Skin epidermis (tissue), 12 donors: ENCODE measurements around the gene REXO1.

Experiments used
- H3K27ac ChIP-seq, 21 experiments: fragments of 200-600 bp; sonication (generic) in 11 of 21; one replicate each; pipeline ENCODE4 v1.5.0; 2020; ENCODE audit warnings: mild to moderate bottlenecking in 3 of 21, inconsistent platforms in 2 of 21, moderate library complexity in 2 of 21
- H3K4me3 ChIP-seq, 7 experiments: fragments of 200-600 bp; sonication (generic) in 2 of 7; one replicate each; pipeline ENCODE4 v1.5.0; 2020; ENCODE audit warnings: inconsistent platforms in 2 of 7, mild to moderate bottlenecking in 2 of 7, moderate library complexity in 1 of 7

Gene REXO1

DNA sequence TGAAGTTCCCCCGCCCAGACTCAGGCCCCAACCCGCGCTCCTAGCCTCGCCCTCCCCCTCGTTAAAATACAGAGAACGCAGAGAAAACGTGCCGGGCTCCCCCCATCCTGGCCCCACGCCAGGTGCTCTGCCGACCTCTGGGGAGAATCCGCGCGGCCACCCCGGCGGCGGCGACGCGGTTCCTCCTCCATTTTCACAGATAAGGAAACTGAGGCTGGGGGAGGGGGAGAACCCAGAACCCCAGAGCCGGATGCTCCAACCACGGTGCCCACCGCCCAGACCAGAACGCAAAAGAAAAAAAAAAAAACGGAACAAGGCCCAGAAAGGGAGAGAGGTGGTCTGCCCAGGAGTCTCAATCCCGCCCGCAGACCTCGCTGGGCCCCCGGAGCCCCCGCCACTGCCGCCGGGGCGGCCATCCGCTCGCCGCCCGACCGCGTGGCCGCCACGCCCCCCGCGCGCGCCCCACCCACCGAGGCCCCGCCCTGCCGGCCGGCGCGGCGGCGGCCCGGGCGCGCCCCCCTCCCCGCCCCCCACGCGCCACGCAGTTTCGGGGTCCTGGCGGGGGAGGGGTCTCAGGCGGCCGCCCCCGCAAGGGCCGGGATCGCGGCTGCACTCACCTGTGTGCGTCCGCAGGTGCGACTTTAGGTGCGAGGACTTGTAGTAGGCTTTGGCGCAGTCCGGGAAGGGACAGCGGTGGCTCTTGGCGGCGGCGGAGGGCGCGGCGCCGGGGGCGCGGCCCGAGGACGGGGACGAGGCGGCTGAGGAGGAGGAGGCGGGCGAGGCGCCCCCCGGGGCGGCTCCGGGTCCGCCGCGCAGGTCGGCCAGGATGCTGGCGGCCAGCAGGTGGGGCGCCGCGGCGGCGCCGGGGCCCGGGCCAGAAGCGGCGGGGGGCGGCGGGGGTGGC, 14.4 kb upstream of the REXO1 start:
- Histone ChIP-seq H3K27ac (peak overlapping the region; percentile 37 to 99 (median 77)), H3K4me3 (peak overlapping the region; percentile 59 to 85 (median 72))

- H3K27ac ChIP-seq: peak overlapping the region in 20 of 21 experiments; percentile 13 to 99 (median 76)
- H3K4me3 ChIP-seq: peak overlapping the region; percentile 59 to 85 (median 72)
Measured at GRCh38 chr19:1862068-1862423, 13.8 kb upstream of the REXO1 start.

GRCh38 chr19:1861599-1862031, 13.3 kb upstream of the REXO1 start:
- H3K27ac ChIP-seq: peak overlapping the region in 17 of 21 experiments; percentile 18 to 99 (median 86)
- H3K4me3 ChIP-seq: peak overlapping the region; percentile 59 to 85 (median 72)

DNA sequence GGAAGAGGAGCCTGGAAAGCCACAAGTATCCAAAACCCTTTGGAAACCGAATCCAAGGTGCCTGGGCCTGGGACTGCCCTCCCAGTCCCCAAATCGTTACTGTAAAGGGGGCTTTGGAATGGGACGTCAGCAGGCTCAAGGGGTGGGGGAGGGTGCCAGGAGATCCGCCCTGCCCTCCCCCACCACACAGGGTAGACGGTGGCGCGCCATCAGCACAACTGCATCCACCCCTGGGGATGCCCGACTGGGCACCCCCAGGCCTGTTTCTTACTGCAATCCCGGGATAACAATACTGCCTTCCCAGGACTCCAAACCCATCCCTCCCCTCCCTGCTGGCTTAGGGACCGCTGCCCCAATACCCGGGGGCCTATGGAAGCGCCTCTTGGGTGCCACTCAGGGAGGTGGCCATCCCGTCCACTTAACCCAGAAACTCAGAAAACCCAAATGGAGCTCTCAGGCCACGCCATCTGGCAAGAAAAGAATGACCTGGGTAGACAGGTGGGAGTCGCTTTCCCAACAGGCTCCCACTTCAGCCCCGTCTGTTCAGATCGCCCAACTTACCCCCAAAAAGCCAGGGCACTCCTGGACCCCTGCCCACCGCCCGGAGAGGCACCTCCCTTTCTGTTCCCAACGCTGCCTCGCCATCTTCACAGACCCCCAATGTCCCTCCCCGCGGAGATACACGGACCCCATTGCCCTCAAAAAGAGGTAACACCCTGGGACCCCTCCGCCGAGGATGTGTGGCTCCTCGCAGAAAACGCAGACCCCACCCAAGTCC, 12.7 kb upstream of the REXO1 start:
- Histone ChIP-seq H3K27ac (peak overlapping the region in 14 of 21 experiments; percentile 11 to 99 (median 87)), H3K4me3 (peak overlapping the region; percentile 59 to 85 (median 72))

DNA sequence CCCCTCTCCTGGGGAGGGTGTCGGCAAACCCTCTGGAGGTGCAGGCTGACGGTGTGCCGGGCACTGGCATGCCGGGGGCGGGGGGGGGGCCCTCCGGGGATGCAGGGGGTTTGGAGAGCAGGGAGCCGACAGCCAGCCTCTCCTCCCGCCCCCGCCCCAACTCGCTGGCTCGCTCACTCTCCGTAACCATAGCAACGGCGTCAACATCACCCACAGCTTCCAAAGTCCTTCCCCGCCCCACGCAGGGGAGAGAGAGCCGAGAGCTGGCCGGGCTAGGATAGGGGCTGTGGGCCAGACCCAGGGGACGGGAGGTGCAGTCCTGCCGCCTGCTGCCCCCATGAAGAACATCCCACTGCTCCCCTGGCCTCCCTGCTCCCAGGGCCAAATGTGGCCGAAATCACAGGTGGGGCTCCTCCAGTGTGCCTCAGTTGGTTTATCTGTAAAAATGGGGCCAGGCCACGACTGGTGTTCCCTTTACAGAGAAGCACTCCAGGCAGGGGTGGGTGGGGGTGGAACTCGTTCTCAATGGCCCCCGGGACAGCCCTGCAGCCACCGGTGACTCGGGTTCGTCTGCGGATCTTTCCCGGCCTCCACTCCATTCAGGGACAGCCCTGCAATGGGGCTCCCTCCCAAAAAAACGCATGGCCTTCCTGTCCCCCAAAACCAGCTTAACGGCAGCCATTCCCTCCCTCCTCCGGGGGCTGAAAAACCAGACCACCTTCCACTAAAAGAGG, 11.9 kb upstream of the REXO1 start:
- peak overlapping the region in 14 of 21 experiments; percentile 6 to 99 (median 87) for H3K27ac ChIP-seq
- peak overlapping the region in 3 of 7 experiments; percentile 8 to 80 (median 72) for H3K4me3 ChIP-seq

GRCh38 chr19:1859331-1859781, 11.1 kb upstream of the REXO1 start:
- Histone ChIP-seq H3K27ac (peak overlapping the region in 14 of 21 experiments; percentile 6 to 99 (median 87)), H3K4me3 (peak overlapping the region in 3 of 7 experiments; percentile 8 to 80 (median 72))

GRCh38 chr19:1858412-1859081, 10.3 kb upstream of the REXO1 start:
- no peak overlapping the region for H3K4me3 ChIP-seq
- peak overlapping the region in 18 of 21 experiments; percentile 83 to 99 (median 90) for H3K27ac ChIP-seq

DNA sequence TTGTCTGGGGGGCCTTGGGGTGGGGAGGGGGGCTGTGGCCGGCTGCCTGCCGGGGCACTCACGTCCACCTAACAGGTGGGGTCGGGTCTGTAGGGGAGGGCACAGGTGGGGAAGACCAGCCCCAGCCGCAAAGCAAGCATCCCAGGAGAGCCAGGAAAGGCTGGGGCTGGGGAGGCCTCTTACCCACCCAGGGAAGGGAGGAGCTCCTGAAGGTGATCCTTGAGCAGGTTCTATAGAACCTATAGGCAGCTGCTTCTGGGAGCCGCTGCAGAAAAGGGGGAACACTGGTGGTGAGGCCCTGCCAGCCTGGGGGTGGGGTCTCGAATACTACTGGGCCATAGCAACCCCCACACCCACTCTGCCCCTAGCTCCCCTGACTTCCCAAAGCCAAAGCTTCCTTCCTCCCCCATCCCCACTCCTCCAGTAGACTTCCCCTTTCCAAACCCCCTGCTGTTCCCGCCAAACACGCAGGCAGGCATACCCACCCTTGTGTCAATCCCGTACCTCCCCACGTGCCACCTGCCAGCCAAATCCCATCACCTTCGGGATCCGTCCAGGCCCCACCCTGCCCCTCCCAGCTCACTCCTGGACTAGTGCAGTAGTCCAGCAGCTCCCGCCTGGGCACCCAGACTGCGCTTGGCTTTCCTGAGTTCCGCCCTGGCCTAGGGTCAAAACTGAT, 9.5 kb upstream of the REXO1 start:
- Histone ChIP-seq H3K27ac (peak overlapping the region in 20 of 21 experiments; percentile 79 to 99 (median 90)), H3K4me3 (peak overlapping the region; percentile 34 to 57 (median 38))

GRCh38 chr19:1856698-1857603, 8.7 kb upstream of the REXO1 start:
- H3K4me3 ChIP-seq: peak overlapping the region; percentile 34 to 57 (median 38)
- H3K27ac ChIP-seq: peak overlapping the region; percentile 58 to 99 (median 89)

- Histone ChIP-seq H3K27ac (peak overlapping the region; percentile 58 to 99 (median 89)), H3K4me3 (peak overlapping the region; percentile 34 to 57 (median 38))
Measured at GRCh38 chr19:1856345-1856697, 8.0 kb upstream of the REXO1 start.

DNA sequence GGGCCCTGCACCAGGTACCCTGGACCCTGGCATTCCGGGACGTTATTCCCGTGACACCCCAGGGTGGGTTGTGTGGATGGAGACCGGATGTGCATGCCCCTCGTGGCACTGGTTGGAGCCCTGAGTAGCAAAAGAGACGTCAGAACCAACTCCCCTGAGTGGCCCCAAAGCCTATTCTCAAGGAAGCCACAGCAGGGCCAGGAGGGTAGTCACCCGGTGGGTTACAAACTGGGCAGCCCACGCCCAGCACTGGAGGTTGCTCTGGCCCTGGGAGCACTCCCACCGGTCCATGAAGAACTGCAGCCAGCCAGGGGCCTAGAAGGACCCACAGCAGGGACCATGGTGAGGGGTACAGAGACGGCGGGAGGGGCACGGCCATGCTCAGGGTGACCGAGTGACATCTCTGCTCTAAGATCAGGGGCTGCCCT, 7.6 kb upstream of the REXO1 start:
- H3K27ac ChIP-seq: peak overlapping the region; percentile 27 to 99 (median 89)
- H3K4me3 ChIP-seq: peak overlapping the region; percentile 34 to 57 (median 38)

DNA sequence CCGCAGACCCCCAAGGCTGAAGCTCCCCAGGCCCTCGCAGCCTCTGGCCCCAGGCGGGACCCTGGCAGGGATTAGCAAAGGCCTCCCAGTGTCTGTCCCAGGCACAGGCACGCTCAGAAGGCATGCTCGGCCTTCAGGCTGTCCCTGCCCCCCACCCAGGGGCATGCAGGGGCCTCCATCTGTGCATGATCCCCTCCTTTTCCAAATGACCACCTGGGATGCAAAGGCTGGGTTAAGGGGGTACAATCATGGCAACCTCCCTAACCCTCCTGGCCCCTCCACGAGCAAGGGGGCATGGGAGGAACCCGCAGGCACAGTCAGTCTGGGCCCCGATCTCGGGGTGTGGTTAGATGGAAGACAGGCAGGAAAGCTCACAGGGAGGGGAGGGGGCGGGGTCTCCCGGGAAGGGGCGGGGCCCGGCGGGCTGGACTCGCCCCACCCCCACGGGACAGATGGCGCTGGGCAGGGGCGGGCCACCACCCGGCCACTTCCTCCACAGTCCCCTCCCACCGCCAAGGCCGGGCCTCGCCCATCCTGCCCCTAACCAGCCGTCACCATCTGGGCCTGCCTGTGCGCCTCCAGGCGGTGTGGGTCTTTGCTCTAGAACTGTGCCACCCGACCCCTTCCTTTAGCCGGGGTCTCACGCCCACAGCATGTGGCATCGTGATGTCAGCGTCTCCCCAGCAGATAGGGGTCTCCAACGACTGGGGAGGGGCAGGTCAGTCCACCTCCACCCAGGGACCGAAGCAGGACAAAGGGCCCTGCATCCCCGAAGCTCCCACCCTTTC, 7.0 kb upstream of the REXO1 start:
- H3K27ac ChIP-seq: peak overlapping the region; percentile 27 to 99 (median 89)
- H3K4me3 ChIP-seq: peak overlapping the region; percentile 34 to 57 (median 38)

- H3K4me3 ChIP-seq: peak overlapping the region in 5 of 7 experiments; percentile 38 to 57 (median 40)
- H3K27ac ChIP-seq: peak overlapping the region in 20 of 21 experiments; percentile 53 to 99 (median 89)
Measured at GRCh38 chr19:1854542-1855039, 6.3 kb upstream of the REXO1 start.

- peak overlapping the region in 20 of 21 experiments; percentile 35 to 99 (median 88) for H3K27ac ChIP-seq
- H3K4me3 ChIP-seq: peak overlapping the region in 3 of 7 experiments; percentile 38 to 57 (median 47)
Measured at GRCh38 chr19:1854039-1854541, 5.8 kb upstream of the REXO1 start.

GRCh38 chr19:1853295-1854038, 5.2 kb upstream of the REXO1 start:
- H3K27ac ChIP-seq: peak overlapping the region in 18 of 21 experiments; percentile 35 to 99 (median 88)
- peak overlapping the region in 1 of 7 experiments; percentile 57 for H3K4me3 ChIP-seq
